ENCODE data around the gene NRXN3.

- no peak for TF ChIP-seq CTCF (IDR thresholded peaks at IDR 0.05)
- TF ChIP-seq POLR2A (IDR thresholded peaks at IDR 0.05) = no peak
- no peak for TF ChIP-seq POLR2AphosphoS5 (IDR thresholded peaks at IDR 0.05)
- TF ChIP-seq EP300 (IDR thresholded peaks at IDR 0.05; ENCODE audit: low read depth) = no peak
These were observed 25.3 kb downstream of the NRXN3 start for GRCh38 chr14:78195431-78195830.
